GM19438 (cell line): Measurements from ENCODE around the gene SGPP1.
"Not testable (repeated sequence)": the region's sequence is repeated elsewhere in the genome, so short reads cannot be mapped to it uniquely, and the experiment has no call there.

Experiments
- ATAC-seq: cut with Tn5 transposase; IDR thresholded peaks from one replicate; pipeline ENCODE4 v1.9.1; 2021; ENCODE audit warnings: low read depth; ENCODE audit not compliant: unreplicated experiment

SGPP1 gene

GRCh38 chr14:63642656-63643382, 85.0 kb downstream of the SGPP1 start:
- no peak for ATAC-seq

DNA sequence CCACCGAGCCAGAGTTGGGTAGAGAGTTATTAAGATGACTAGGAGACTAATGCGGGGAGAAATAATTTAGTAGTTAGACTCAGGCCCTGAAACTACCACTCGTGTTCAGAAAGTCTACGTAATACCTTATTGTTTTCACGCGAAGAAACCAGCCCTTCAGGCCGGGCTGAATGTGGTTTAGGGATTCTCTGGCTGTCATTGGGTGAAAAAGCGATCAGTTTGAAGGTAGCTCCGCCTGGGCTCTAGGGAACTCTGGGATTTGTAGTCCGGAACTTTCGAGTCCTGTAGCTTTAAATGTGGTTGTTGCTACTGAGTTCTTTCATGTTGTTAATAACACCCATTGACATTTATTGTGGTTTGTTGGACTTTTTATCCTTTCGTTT, 85.6 kb downstream of the SGPP1 start:
- ATAC-seq: peak; percentile 58

DNA sequence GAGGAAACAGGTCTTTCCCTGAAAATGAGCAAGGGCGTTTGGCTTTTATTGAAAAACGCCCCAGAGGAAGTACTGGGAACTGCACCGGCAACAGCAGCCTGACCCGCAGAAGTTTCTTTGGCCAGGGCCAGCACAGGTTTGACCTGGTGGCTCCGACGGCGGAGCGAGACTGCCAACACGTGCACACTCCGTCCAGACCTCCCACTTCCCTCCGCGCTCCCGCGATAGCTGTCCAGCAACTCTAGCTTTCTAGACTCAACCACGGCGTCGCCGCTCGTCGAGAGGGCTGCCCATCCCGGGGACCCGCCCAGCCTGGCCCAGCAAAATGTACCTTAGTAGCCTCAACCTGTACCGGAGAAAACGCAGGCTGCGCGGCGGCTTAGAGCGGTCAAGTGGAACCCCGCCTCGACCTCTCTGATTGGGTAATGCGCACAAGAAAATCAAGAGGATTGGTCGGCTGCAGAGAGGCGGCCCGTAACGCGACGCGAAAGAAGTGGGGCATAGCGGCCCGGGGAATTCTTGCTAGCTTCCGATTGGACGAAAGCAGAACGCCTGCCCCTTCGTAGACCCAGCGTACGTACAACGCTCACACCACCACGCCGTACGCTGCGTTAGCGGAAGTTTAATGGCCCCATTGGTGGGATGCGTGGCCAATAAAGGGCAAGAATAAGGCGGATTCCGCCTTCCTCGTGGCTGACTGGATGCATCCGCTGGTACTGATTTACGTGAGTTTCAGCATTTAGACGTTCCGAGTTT, 86.2 kb downstream of the SGPP1 start, which contains the start of gene WDR89:
Gene WDR89 (minus strand): TSS at position 399 of the 756 bp plus-strand sequence. CDS start 41,929 bp downstream, outside the sequence.
- peak; percentile 88 for ATAC-seq

DNA sequence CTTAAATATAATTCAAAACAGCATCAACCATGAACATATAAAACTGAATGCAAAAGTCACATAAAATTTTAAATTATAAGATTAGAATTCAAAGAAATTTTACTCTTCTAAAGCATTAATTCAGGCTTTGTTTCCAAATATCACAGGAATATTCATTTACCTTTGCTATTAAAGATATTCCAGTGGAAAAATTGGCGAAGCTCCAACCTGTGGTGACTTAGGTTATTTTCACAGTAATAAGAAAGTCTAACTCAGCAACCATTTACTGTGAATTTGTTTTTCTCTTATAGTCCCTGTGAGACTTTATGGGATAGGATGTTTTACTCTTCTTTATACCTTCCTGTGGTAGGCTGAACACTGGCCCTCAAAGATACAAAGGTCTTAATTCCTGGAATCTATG, 89.4 kb downstream of the SGPP1 start:
- no peak for ATAC-seq

GRCh38 chr14:63636094-63636635, 91.7 kb downstream of the SGPP1 start:
- ATAC-seq: not testable (repeated sequence)
